MCF 10A (cell line): Measurements from ENCODE around the gene PLAC8L1. TPM values are rescaled to one million over a fixed set of nuclear protein-coding genes. Genes with fewer than 3 reads are reported as not detected.

ENCODE experiments used
- Bru-seq: library from RNA; stranded (reverse); fragments of 400-500 nt; gene quantifications from one replicate; lab custom pipeline; 2021; lab: Mats Ljungman, UMichigan
- BruChase-seq, 2 experiments: library from RNA; stranded (reverse); fragments of 400-500 nt; gene quantifications; one replicate each; lab custom pipeline; 2021; lab: Mats Ljungman, UMichigan
- BruUV-seq: library from RNA; stranded (reverse); fragments of 400-500 nt; replicated peaks from 2 replicates; lab custom pipeline; 2021; lab: Mats Ljungman, UMichigan
- CTCF ChIA-PET: fragments of 300-600 bp; sonication (Branson Sonifier 250); formaldehyde crosslinking; extraction: SDS; loops from one replicate; lab custom pipeline; 2021; ENCODE audit warnings: antibody characterized with exemption, inconsistent platforms; lab: Yijun Ruan, JAX
- POLR2A ChIA-PET: fragments of 300-600, 350-650 bp; sonication (Branson Sonifier 250); formaldehyde crosslinking; extraction: SDS; loops from one replicate; lab custom pipeline; 2020; ENCODE audit warnings: antibody characterized with exemption, inconsistent platforms; lab: Yijun Ruan, JAX
- DNase-seq: peaks from one replicate; pipeline ENCODE4 v3.0.0-alpha.2; 2018; ENCODE audit not compliant: unreplicated experiment
- H3K27ac Mint-ChIP-seq: one replicate; pipeline ENCODE4 v1.8.0; 2022; ENCODE audit warnings: mild to moderate bottlenecking, low read depth, mixed read lengths; ENCODE audit not compliant: unreplicated experiment
- H3K27me3 Mint-ChIP-seq: one replicate; pipeline ENCODE4 v1.8.0; 2022; ENCODE audit warnings: mixed read lengths; ENCODE audit not compliant: insufficient read depth, unreplicated experiment
- H3K36me3 Mint-ChIP-seq: one replicate; pipeline ENCODE4 v1.8.0; 2022; ENCODE audit warnings: mild to moderate bottlenecking, moderate library complexity, mixed read lengths; ENCODE audit not compliant: insufficient read depth, unreplicated experiment
- H3K4me1 Mint-ChIP-seq: one replicate; pipeline ENCODE4 v1.8.0; 2022; ENCODE audit warnings: mixed read lengths; ENCODE audit not compliant: insufficient read depth, unreplicated experiment
- H3K4me3 Mint-ChIP-seq: one replicate; pipeline ENCODE4 v1.8.0; 2022; ENCODE audit warnings: mild to moderate bottlenecking, moderate library complexity, mixed read lengths; ENCODE audit not compliant: unreplicated experiment
- H3K9me3 Mint-ChIP-seq: one replicate; pipeline ENCODE4 v1.8.0; 2022; ENCODE audit warnings: mixed read lengths; ENCODE audit not compliant: unreplicated experiment
- CTCF ChIP-seq: fragments of 200-600 bp; IDR thresholded peaks from one replicate; pipeline ENCODE4 v1.8.0; 2022; ENCODE audit warnings: antibody characterized with exemption, mild to moderate bottlenecking; ENCODE audit not compliant: unreplicated experiment
- intact Hi-C: fragments of 100-400 bp; cut with micrococcal nuclease; formaldehyde crosslinking; loops from 2 replicates; pipeline ENCODE4 v1.14.1; 2022
- long read RNA-seq: library from polyadenylated mRNA; stranded (forward); transcript quantifications from one replicate; pipeline ENCODE4 v2.0.0, GENCODE V29; 2022
- total RNA-seq: library from RNA; stranded (reverse); gene quantifications from 2 replicates; pipeline ENCODE4 v1.2.3, GENCODE V29; 2022

Gene PLAC8L1
- total RNA-seq (2.5 and 3.0 TPM in 2 replicates), Bru-seq, nascent RNA (percentile 81 among the genes with signal in this experiment), BruChase-seq, experiment 1, labeled RNA remaining after a 6-hour chase (percentile 96 among the genes with signal in this experiment), BruChase-seq, experiment 2, labeled RNA remaining after a 2-hour chase (percentile 96 among the genes with signal in this experiment)
- long read RNA-seq, partial matches to known transcripts = 1 of 1 reads
- long read RNA-seq, other reads (novel, unspliced or antisense) = 0 of 1 reads

GRCh38 chr5:146105477-146105876, at the start of gene PLAC8L1:
TSS of gene PLAC8L1 (minus strand) at chr5:146105577. CDS start at chr5:146104311, 1,266 bp downstream.
- DNase-seq = no peak
- H3K27me3 Mint-ChIP-seq = no peaks in the 10 kb centered on the region

GRCh38 chr5:146151970-146152369, 46.6 kb upstream of the PLAC8L1 start:
- TF ChIP-seq CTCF = no peak
- no peaks in the 10 kb centered on the region for H3K9me3 Mint-ChIP-seq
- H3K36me3 Mint-ChIP-seq = peaks cover 100% of the 10 kb centered on the region
- H3K4me1 Mint-ChIP-seq = peaks cover 13% of the 10 kb centered on the region
- H3K4me3 Mint-ChIP-seq = no peak overlapping the region
- POLR2A ChIA-PET = interaction anchor here (0.7 kb wide), 1 partner anchor 51 kb away, joined by 3 read pairs; no protein-coding TSS in a partner anchor
- intact Hi-C loops = no loop called here
- peak overlapping the region; percentile 63 for H3K27ac Mint-ChIP-seq
- H3K27me3 Mint-ChIP-seq = no peaks in the 10 kb centered on the region
- no TSS peak for BruUV-seq
- CTCF ChIA-PET = interaction anchor here (0.9 to 1.9 kb wide), 2 partner anchors 21 to 25 kb away, joined by 3 to 5 read pairs; no protein-coding TSS in a partner anchor
- DNase-seq = peak; percentile 53

More at GRCh38 chr5:146105477-146105876, at the start of gene PLAC8L1:
- intact Hi-C loops = no loop called here
- Mint-ChIP-seq H3K9me3 (no peaks in the 10 kb centered on the region), H3K27ac (no peak within 1 kb of the TSS), H3K4me1 (peaks cover 6% of the 10 kb centered on the region), H3K4me3 (no peak within 1 kb of the TSS), H3K36me3 (peaks cover 24% of the 10 kb centered on the region)
- BruUV-seq = no TSS peak
- ChIA-PET CTCF (interaction anchor here (0.7 to 1.9 kb wide), 3 partner anchors 10 to 360 kb away, joined by 3 to 5 read pairs (median 5); no protein-coding TSS in a partner anchor), POLR2A (no interaction called here)
- TF ChIP-seq CTCF = no peak

- Mint-ChIP-seq H3K27ac (peak overlapping the region; percentile 81), H3K4me1 (peaks cover 10% of the 10 kb centered on the region), H3K36me3 (peaks cover 98% of the 10 kb centered on the region), H3K27me3 (no peaks in the 10 kb centered on the region), H3K9me3 (no peaks in the 10 kb centered on the region), H3K4me3 (peak overlapping the region; percentile 14)
- intact Hi-C loops = no loop called here
- CTCF ChIA-PET = interaction anchor here (0.6 to 1.0 kb wide), 5 partner anchors 9 to 356 kb away, joined by 3 to 4 read pairs (median 3); no protein-coding TSS in a partner anchor
- BruUV-seq = no TSS peak
- POLR2A ChIA-PET = interaction anchor here (0.6 to 1.3 kb wide), 4 partner anchors 12 to 163 kb away, joined by 3 to 5 read pairs (median 3); partner anchors contain the start of gene RBM27
- peak; percentile 90 for DNase-seq
- TF ChIP-seq CTCF = no peak
Observed at GRCh38 chr5:146137967-146138403, 32.6 kb upstream of the PLAC8L1 start.

- POLR2A ChIA-PET = interaction anchor here (0.7 to 1.6 kb wide), 4 partner anchors 15 to 635 kb away, joined by 3 to 6 read pairs (median 4); no protein-coding TSS in a partner anchor
Observed at GRCh38 chr5:146130440-146131045, 25.2 kb upstream of the PLAC8L1 start.

More at GRCh38 chr5:146130440-146131045, 25.2 kb upstream of the PLAC8L1 start:
- Mint-ChIP-seq H3K9me3 (no peaks in the 10 kb centered on the region), H3K4me1 (no peaks in the 10 kb centered on the region), H3K4me3 (no peak overlapping the region), H3K36me3 (peaks cover 99% of the 10 kb centered on the region), H3K27ac (peak overlapping the region; percentile 27), H3K27me3 (no peaks in the 10 kb centered on the region)
- DNase-seq = peak; percentile 59
- intact Hi-C loops = no loop called here
- peak; percentile 70 for TF ChIP-seq CTCF
- BruUV-seq = no TSS peak
- CTCF ChIA-PET = interaction anchor here (0.5 to 4.6 kb wide), 45 partner anchors 11 to 1927 kb away, joined by 3 to 42 read pairs (median 4); no protein-coding TSS in a partner anchor
